Suprapubic skin (tissue), 3 donors: ENCODE measurements around the gene NECAB3.

Experiments used
- CTCF ChIP-seq, 2 donors: fragments of 200-600 bp in 1 of 2; fragments of 450-650 bp in 1 of 2; sonication (generic) in 1 of 2; IDR thresholded peaks; one replicate each; pipeline ENCODE4 v1.5.1; 2016 to 2019; ENCODE audit warnings: antibody characterized with exemption in 2 of 2, mild to moderate bottlenecking in 1 of 2, moderate library complexity in 1 of 2
- EP300 ChIP-seq: sonication (generic); formaldehyde crosslinking; IDR thresholded peaks from one replicate; pipeline ENCODE4 v1.6.1; 2017; ENCODE audit warnings: antibody characterized with exemption
- POLR2A ChIP-seq, 2 donors: fragments of 450-650 bp; IDR thresholded peaks; one replicate each; pipeline ENCODE4 v1.6.1; 2017; ENCODE audit warnings: antibody characterized with exemption in 2 of 2, mild to moderate bottlenecking in 2 of 2, moderate library complexity in 2 of 2

- TF ChIP-seq CTCF (IDR thresholded peaks at IDR 0.05) (no peak), POLR2A (IDR thresholded peaks at IDR 0.05) (no peak), EP300 (no peak)
Observed at GRCh38 chr20:33680686-33681085, 6.5 kb upstream of the NECAB3 start.
